NCI-H510A (cell line): ENCODE data around the gene LRRC37A3.
"Not testable (repeated sequence)": the region's sequence is repeated elsewhere in the genome, so short reads cannot be mapped to it uniquely, and the experiment has no call there.

Source experiments
- DNase-seq: peaks from one replicate; lab custom pipeline; 2025; lab: John Stamatoyannopoulos, UW

The LRRC37A3 gene

GRCh38 chr17:64834060-64834459, 85.2 kb downstream of the LRRC37A3 start:
- DNase-seq, result not testable (repeated sequence)

GRCh38 chr17:64830631-64831040, 88.6 kb downstream of the LRRC37A3 start:
- not testable (repeated sequence) for DNase-seq

- DNase-seq, result not testable (repeated sequence)
Measured at GRCh38 chr17:64829824-64830630, 89.3 kb downstream of the LRRC37A3 start.

- DNase-seq, result not testable (repeated sequence)
Measured at GRCh38 chr17:64829068-64829467, 90.2 kb downstream of the LRRC37A3 start.

GRCh38 chr17:64818904-64819303, 100.4 kb downstream of the LRRC37A3 start:
- not testable (repeated sequence) for DNase-seq

- not testable (repeated sequence) for DNase-seq
Measured at GRCh38 chr17:64815833-64816198, 103.5 kb downstream of the LRRC37A3 start.

GRCh38 chr17:64814993-64815832, 104.1 kb downstream of the LRRC37A3 start:
- DNase-seq, result not testable (repeated sequence)

GRCh38 chr17:64808178-64808977, 110.9 kb downstream of the LRRC37A3 start:
- peak; percentile 79 for DNase-seq
